ENCODE data around the gene MFF.

- TF ChIP-seq CTCF (IDR thresholded peaks at IDR 0.05; ENCODE audit: insufficient read depth, low read length, poor library complexity, severe bottlenecking) (no peak), EZH2phosphoT487 (conservative IDR thresholded peaks at IDR 0.05; ENCODE audit: low read length) (no peak)
Measured at GRCh38 chr2:227376656-227377396, 51.8 kb downstream of the MFF start.
